ENCODE measurements around the gene RIN2.

Gene RIN2

GRCh38 chr20:19739351-19739750 is 18.7 kb upstream of the RIN2 start:
- DNase-seq (ENCODE audit: low read depth) = no peak
- TF ChIP-seq CTCF (IDR thresholded peaks at IDR 0.05; ENCODE audit: low read depth, low read length) (no peak), MAX (IDR thresholded peaks at IDR 0.05; ENCODE audit: low read depth, low read length) (no peak), POLR2A (IDR thresholded peaks at IDR 0.05; ENCODE audit: extremely low read depth, insufficient read length) (no peak), MYC (IDR thresholded peaks at IDR 0.05; ENCODE audit: low read depth, low read length) (no peak)
- H3K4me3 ChIP-seq (ENCODE audit: low read depth, low read length) = no peak overlapping the region

GRCh38 chr20:19740512-19740911 is 17.5 kb upstream of the RIN2 start:
- no peak for DNase-seq (ENCODE audit: low read depth)
- TF ChIP-seq POLR2A (IDR thresholded peaks at IDR 0.05; ENCODE audit: extremely low read depth, insufficient read length) (no peak), MAX (IDR thresholded peaks at IDR 0.05; ENCODE audit: low read depth, low read length) (no peak), CTCF (IDR thresholded peaks at IDR 0.05; ENCODE audit: low read depth, low read length) (no peak), MYC (IDR thresholded peaks at IDR 0.05; ENCODE audit: low read depth, low read length) (no peak)
- H3K4me3 ChIP-seq (ENCODE audit: low read depth, low read length) = no peak overlapping the region

- TF ChIP-seq CTCF (IDR thresholded peaks at IDR 0.05; ENCODE audit: low read depth, low read length) (no peak), MAX (IDR thresholded peaks at IDR 0.05; ENCODE audit: low read depth, low read length) (no peak), POLR2A (IDR thresholded peaks at IDR 0.05; ENCODE audit: extremely low read depth, insufficient read length) (no peak), MYC (IDR thresholded peaks at IDR 0.05; ENCODE audit: low read depth, low read length) (no peak)
- H3K4me3 ChIP-seq (ENCODE audit: low read depth, low read length) = no peak overlapping the region
- no peak for DNase-seq (ENCODE audit: low read depth)
These were observed 16.1 kb upstream of the RIN2 start for GRCh38 chr20:19741924-19742323.

- no peak for TF ChIP-seq POLR2A (IDR thresholded peaks at IDR 0.05; ENCODE audit: extremely low read depth, insufficient read length)
- TF ChIP-seq MAX (IDR thresholded peaks at IDR 0.05; ENCODE audit: low read depth, low read length) = 0 out of 2 replicates have a peak, but pooled peaks have one; percentile 41
- no peak for TF ChIP-seq CTCF (IDR thresholded peaks at IDR 0.05; ENCODE audit: low read depth, low read length)
- TF ChIP-seq MYC (IDR thresholded peaks at IDR 0.05; ENCODE audit: low read depth, low read length) = no peak; the same call in 1 of the 2 replicates
- no peak overlapping the region for H3K4me3 ChIP-seq (ENCODE audit: low read depth, low read length)
- peak; percentile 92 for DNase-seq (ENCODE audit: low read depth)
These were observed 15.0 kb upstream of the RIN2 start for GRCh38 chr20:19742974-19743639.

GRCh38 chr20:19743640-19743995 is 14.4 kb upstream of the RIN2 start:
- TF ChIP-seq CTCF (IDR thresholded peaks at IDR 0.05; ENCODE audit: low read depth, low read length) = no peak
- no peak for TF ChIP-seq MYC (IDR thresholded peaks at IDR 0.05; ENCODE audit: low read depth, low read length)
- TF ChIP-seq MAX (IDR thresholded peaks at IDR 0.05; ENCODE audit: low read depth, low read length) = no peak
- no peak for TF ChIP-seq POLR2A (IDR thresholded peaks at IDR 0.05; ENCODE audit: extremely low read depth, insufficient read length)
- no peak overlapping the region for H3K4me3 ChIP-seq (ENCODE audit: low read depth, low read length)

More at GRCh38 chr20:19743640-19743995, 14.4 kb upstream of the RIN2 start:
- DNase-seq (ENCODE audit: low read depth) = no peak
